ENCODE measurements around the gene SLC9A3. TPM values are rescaled to one million over a fixed set of nuclear protein-coding genes. Genes with fewer than 3 reads are reported as not detected.

Gene SLC9A3
- total and polyA plus RNA-seq, 2 of the 13 experiments (the other 11 are each of a cell fraction or from before 2014, with no cell fraction given): 1.5 to 1.8 TPM

DNA sequence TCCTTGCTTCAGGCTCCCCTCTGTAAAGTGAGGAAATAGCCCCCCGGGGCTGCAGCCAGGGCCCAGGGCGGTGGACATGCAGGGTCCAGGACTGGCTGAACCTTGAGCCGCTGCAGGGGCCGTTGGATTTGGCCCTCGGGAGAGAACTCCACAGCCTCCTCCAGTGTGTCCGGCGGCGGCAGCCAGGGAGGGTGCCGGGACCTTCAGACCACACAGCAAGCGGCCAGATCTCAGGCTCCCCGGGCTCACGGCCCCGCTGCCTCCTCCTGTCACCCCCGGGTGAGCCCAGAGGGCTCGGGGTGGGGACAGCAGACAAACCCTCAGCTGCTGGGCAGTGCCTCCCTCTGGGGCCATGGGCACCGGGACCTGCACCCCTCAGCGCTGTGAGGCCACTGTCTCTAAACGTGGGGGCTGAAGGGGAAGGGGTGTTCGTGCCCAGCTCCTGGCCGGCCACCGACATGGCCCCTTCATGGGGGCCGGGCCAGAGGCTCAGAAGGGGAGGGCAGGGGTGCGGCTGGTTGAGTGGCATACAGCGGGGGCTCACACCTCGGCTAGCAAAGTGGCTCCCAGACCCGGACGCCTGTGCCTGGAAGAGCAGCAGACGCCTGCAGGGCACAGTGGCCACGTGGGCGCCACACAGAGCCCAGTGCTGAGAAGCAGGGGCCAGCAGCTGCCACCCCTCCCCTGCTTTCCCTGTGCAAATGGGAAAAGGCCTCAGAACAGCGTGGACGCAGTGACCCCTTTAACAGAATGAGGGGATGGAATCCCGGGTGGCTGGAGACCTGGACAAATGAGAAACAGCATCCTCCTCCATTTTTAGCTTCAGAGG is 19.7 kb downstream of the SLC9A3 start:
- TF ChIP-seq ZNF768 (CRISPR knock-in tag; IDR thresholded peaks at IDR 0.05) (peak; percentile 21; the same call in 1 of the 2 replicates), HNRNPL (IDR thresholded peaks at IDR 0.05; ENCODE audit: low read depth, low read length) (peak; percentile 60; the same call in 1 of the 2 replicates), MBNL3 (CRISPR knock-in tag; conservative IDR thresholded peaks at IDR 0.05) (no peak), HNRNPLL (IDR thresholded peaks at IDR 0.05; ENCODE audit: low read depth, low read length, poor library complexity, severe bottlenecking) (no peak), ZNF619 (CRISPR knock-in tag; IDR thresholded peaks at IDR 0.05) (no peak), ZBTB3 (CRISPR knock-in tag; IDR thresholded peaks at IDR 0.05; ENCODE audit: borderline replicate concordance, low read depth) (no peak), NFKBIZ (CRISPR knock-in tag; IDR thresholded peaks at IDR 0.05) (no peak), GPBP1L1 (CRISPR knock-in tag; IDR thresholded peaks at IDR 0.05) (no peak), JUND (CRISPR knock-in tag; IDR thresholded peaks at IDR 0.05) (no peak), HNRNPK (IDR thresholded peaks at IDR 0.05; ENCODE audit: low read depth, low read length, poor library complexity, severe bottlenecking) (no peak)
- TF ChIP-seq, protein P1, sequence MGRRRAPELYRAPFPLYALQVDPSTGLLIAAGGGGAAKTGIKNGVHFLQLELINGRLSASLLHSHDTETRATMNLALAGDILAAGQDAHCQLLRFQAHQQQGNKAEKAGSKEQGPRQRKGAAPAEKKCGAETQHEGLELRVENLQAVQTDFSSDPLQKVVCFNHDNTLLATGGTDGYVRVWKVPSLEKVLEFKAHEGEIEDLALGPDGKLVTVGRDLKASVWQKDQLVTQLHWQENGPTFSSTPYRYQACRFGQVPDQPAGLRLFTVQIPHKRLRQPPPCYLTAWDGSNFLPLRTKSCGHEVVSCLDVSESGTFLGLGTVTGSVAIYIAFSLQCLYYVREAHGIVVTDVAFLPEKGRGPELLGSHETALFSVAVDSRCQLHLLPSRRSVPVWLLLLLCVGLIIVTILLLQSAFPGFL (CRISPR knock-in tag; IDR thresholded peaks at IDR 0.05): no peak
- TF ChIP-seq, protein P2, sequence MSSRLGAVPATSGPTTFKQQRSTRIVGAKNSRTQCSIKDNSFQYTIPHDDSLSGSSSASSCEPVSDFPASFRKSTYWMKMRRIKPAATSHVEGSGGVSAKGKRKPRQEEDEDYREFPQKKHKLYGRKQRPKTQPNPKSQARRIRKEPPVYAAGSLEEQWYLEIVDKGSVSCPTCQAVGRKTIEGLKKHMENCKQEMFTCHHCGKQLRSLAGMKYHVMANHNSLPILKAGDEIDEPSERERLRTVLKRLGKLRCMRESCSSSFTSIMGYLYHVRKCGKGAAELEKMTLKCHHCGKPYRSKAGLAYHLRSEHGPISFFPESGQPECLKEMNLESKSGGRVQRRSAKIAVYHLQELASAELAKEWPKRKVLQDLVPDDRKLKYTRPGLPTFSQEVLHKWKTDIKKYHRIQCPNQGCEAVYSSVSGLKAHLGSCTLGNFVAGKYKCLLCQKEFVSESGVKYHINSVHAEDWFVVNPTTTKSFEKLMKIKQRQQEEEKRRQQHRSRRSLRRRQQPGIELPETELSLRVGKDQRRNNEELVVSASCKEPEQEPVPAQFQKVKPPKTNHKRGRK (CRISPR knock-in tag; IDR thresholded peaks at IDR 0.05): no peak
- H3K9ac ChIP-seq (ENCODE audit: insufficient read depth, low read depth, low read length): no peak overlapping the region
- CTCF ChIA-PET (ENCODE audit: low intra/inter-chr PET ratio, low total read pairs): no interaction called here
- peaks cover 8% of the 10 kb centered on the region for H3K4me1 ChIP-seq (ENCODE audit: insufficient read depth, low read length)
- peak; percentile 42 for ATAC-seq
- no peak overlapping the region for H2AFZ ChIP-seq (ENCODE audit: low read length)
- POLR2A ChIA-PET: no interaction called here
- in situ Hi-C loops (cut with HindIII; ENCODE audit: extremely low pct_ligation_motif_present, low pct_unique_long_range_greater_than_20kb) (no loop called here), intact Hi-C loops (cut with micrococcal nuclease; ENCODE audit: unreplicated experiment) (no loop called here)
- H3K27ac ChIP-seq (ENCODE audit: extremely low read length, insufficient read depth, low read length): no peak overlapping the region
- peaks cover 12 to 55% of the 10 kb centered on the region in 2 experiments for H3K27me3 ChIP-seq (ENCODE audit: control insufficient read depth in 1 of 2, insufficient read depth in 2 of 2, low read length in 2 of 2)
- no peaks in the 10 kb centered on the region for H3K9me3 ChIP-seq (ENCODE audit: low read length)
- BruUV-seq (replicated peaks): no TSS peak
- H4K20me1 ChIP-seq (ENCODE audit: insufficient read depth, low read length): no peaks in the 10 kb centered on the region
- no peak for FAIRE-seq
- H3K4me2 ChIP-seq (ENCODE audit: low read depth, low read length): no peak overlapping the region
- H3K79me2 ChIP-seq (ENCODE audit: insufficient read depth, low read length): no peaks in the 10 kb centered on the region
- WGBS (ENCODE audit: low lambda C conversion rate): 0% methylated on average over 1 of the region's 33 CpGs
- no peak overlapping the region for H3K4me3 ChIP-seq (replicated peaks in 1 of 3; ENCODE audit: insufficient read depth in 1 of 3, low read depth in 2 of 3, low read length in 3 of 3)
- H3K36me3 ChIP-seq (replicated peaks in 1 of 2; ENCODE audit: control insufficient read depth in 1 of 2, insufficient read depth in 2 of 2, low read length in 2 of 2): no peaks in the 10 kb centered on the region
- DNase-seq (ENCODE audit: low spot score): no peak

Measured in HepG2 (cell line).